ENCODE measurements around the gene C11orf52. TPM values are rescaled to one million over a fixed set of nuclear protein-coding genes. Genes with fewer than 3 reads are reported as not detected.

C11orf52 gene
- polyA plus RNA-seq, 1 donor from 2014 or later, result not detected

GRCh38 chr11:111966678-111967077 lies 48.0 kb downstream of the C11orf52 start:
- H3K9me2 ChIP-seq (ENCODE audit: insufficient read depth, low read length), result no peaks in the 10 kb centered on the region
- no peak overlapping the region for H3K4me3 ChIP-seq (ENCODE audit: low read length)
- peaks cover 3% of the 10 kb centered on the region for H3K36me3 ChIP-seq (ENCODE audit: insufficient read depth, low read length)

GRCh38 chr11:111967649-111968048 lies 48.9 kb downstream of the C11orf52 start:
- H3K79me2 ChIP-seq (replicated peaks; ENCODE audit: insufficient read depth, low read length), result no peaks in the 10 kb centered on the region
- no peaks in the 10 kb centered on the region for H4K20me1 ChIP-seq (ENCODE audit: insufficient read depth)
- H3K27me3 ChIP-seq (ENCODE audit: insufficient read depth, low read depth, low read length), result no peaks in the 10 kb centered on the region
- peaks cover 3% of the 10 kb centered on the region for H3K36me3 ChIP-seq (ENCODE audit: insufficient read depth, low read length)
- H3K4me3 ChIP-seq (ENCODE audit: low read length), result no peak overlapping the region
- H3K4me2 ChIP-seq (ENCODE audit: low read length), result no peak overlapping the region
- H2AFZ ChIP-seq (ENCODE audit: low read depth, low read length), result no peak overlapping the region
- H3K27ac ChIP-seq (ENCODE audit: low read length), result no peak overlapping the region
- no peaks in the 10 kb centered on the region for H3K9me2 ChIP-seq (ENCODE audit: insufficient read depth, low read length)
- no peak for TF ChIP-seq RAD21 (conservative IDR thresholded peaks at IDR 0.05)
- TF ChIP-seq, protein P1, sequence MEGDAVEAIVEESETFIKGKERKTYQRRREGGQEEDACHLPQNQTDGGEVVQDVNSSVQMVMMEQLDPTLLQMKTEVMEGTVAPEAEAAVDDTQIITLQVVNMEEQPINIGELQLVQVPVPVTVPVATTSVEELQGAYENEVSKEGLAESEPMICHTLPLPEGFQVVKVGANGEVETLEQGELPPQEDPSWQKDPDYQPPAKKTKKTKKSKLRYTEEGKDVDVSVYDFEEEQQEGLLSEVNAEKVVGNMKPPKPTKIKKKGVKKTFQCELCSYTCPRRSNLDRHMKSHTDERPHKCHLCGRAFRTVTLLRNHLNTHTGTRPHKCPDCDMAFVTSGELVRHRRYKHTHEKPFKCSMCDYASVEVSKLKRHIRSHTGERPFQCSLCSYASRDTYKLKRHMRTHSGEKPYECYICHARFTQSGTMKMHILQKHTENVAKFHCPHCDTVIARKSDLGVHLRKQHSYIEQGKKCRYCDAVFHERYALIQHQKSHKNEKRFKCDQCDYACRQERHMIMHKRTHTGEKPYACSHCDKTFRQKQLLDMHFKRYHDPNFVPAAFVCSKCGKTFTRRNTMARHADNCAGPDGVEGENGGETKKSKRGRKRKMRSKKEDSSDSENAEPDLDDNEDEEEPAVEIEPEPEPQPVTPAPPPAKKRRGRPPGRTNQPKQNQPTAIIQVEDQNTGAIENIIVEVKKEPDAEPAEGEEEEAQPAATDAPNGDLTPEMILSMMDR (IDR thresholded peaks at IDR 0.05; ENCODE audit: poor library complexity, severe bottlenecking), result no peak
- no peak for TF ChIP-seq TAF1 (IDR thresholded peaks at IDR 0.05; ENCODE audit: low read depth)
- TF ChIP-seq REST (IDR thresholded peaks at IDR 0.05; ENCODE audit: borderline replicate concordance), result no peak
- no peak for TF ChIP-seq EP300 (conservative IDR thresholded peaks at IDR 0.05; ENCODE audit: poor library complexity, severe bottlenecking)
- no peak overlapping the region for H3K9ac ChIP-seq (ENCODE audit: low read length)
- no peaks in the 10 kb centered on the region for H3F3A ChIP-seq (ENCODE audit: insufficient read depth, low read length, poor library complexity, severe bottlenecking)
- H3K9me3 ChIP-seq (ENCODE audit: low read length), result no peaks in the 10 kb centered on the region

More at GRCh38 chr11:111966678-111967077, 48.0 kb downstream of the C11orf52 start:
- Histone ChIP-seq H3K4me2 (ENCODE audit: low read length) (no peak overlapping the region), H2AFZ (ENCODE audit: low read depth, low read length) (no peak overlapping the region), H3K27me3 (ENCODE audit: insufficient read depth, low read depth, low read length) (no peaks in the 10 kb centered on the region), H3K9ac (ENCODE audit: low read length) (no peak overlapping the region), H3K9me3 (ENCODE audit: low read length) (no peaks in the 10 kb centered on the region), H4K20me1 (ENCODE audit: insufficient read depth) (no peaks in the 10 kb centered on the region), H3K27ac (ENCODE audit: low read length) (no peak overlapping the region), H3K79me2 (replicated peaks; ENCODE audit: insufficient read depth, low read length) (no peaks in the 10 kb centered on the region), H3F3A (ENCODE audit: insufficient read depth, low read length, poor library complexity, severe bottlenecking) (no peaks in the 10 kb centered on the region)
- TF ChIP-seq TAF1 (IDR thresholded peaks at IDR 0.05; ENCODE audit: low read depth), result no peak
- TF ChIP-seq, protein P1 (IDR thresholded peaks at IDR 0.05; ENCODE audit: poor library complexity, severe bottlenecking), result no peak
- TF ChIP-seq POLR2AphosphoS5 (IDR thresholded peaks at IDR 0.05), result no peak
- TF ChIP-seq SMC3 (conservative IDR thresholded peaks at IDR 0.05; ENCODE audit: poor library complexity), result no peak
- no peak for TF ChIP-seq MXI1 (conservative IDR thresholded peaks at IDR 0.05; ENCODE audit: poor library complexity, severe bottlenecking)
- TF ChIP-seq REST (IDR thresholded peaks at IDR 0.05; ENCODE audit: borderline replicate concordance), result no peak
- no peak for TF ChIP-seq RAD21 (conservative IDR thresholded peaks at IDR 0.05)

Data from neural cell (in vitro differentiated cells).